WTC11 (cell line): ENCODE measurements around the gene CENPK.

Experiments used
- CREB1 ChIP-seq: sonication (generic); formaldehyde crosslinking; IDR thresholded peaks from 2 replicates; pipeline ENCODE4 v1.8.0; 2023; ENCODE audit warnings: mild to moderate bottlenecking, missing genetic modification reagents
- E2F4 ChIP-seq: sonication (generic); formaldehyde crosslinking; IDR thresholded peaks from 2 replicates; pipeline ENCODE4 v1.8.1; 2022; ENCODE audit warnings: low read depth, mild to moderate bottlenecking, moderate library complexity, missing genetic modification reagents, borderline replicate concordance
- ESRRA ChIP-seq: sonication (generic); formaldehyde crosslinking; IDR thresholded peaks from 2 replicates; pipeline ENCODE4 v1.8.1; 2022; ENCODE audit warnings: mild to moderate bottlenecking, missing genetic modification reagents, borderline replicate concordance
- FOXJ3 ChIP-seq: sonication (generic); formaldehyde crosslinking; IDR thresholded peaks from 2 replicates; pipeline ENCODE4 v1.9.0; 2021; ENCODE audit warnings: missing genetic modification reagents, mild to moderate bottlenecking, borderline replicate concordance
- MLX ChIP-seq: sonication (generic); formaldehyde crosslinking; IDR thresholded peaks from 2 replicates; pipeline ENCODE4 v1.8.1; 2023; ENCODE audit warnings: mild to moderate bottlenecking, missing genetic modification reagents, moderate library complexity
- SP1 ChIP-seq: sonication (generic); formaldehyde crosslinking; conservative IDR thresholded peaks from 2 replicates; pipeline ENCODE4 v1.8.1; 2022; ENCODE audit warnings: missing genetic modification reagents
- TEAD4 ChIP-seq: sonication (generic); formaldehyde crosslinking; IDR thresholded peaks from 2 replicates; pipeline ENCODE4 v1.8.0; 2022; ENCODE audit warnings: mild to moderate bottlenecking, missing genetic modification reagents
- TP53 ChIP-seq: sonication (generic); formaldehyde crosslinking; IDR thresholded peaks from 2 replicates; pipeline ENCODE4 v1.8.1; 2023; ENCODE audit warnings: mild to moderate bottlenecking, missing genetic modification reagents
- ZMAT4 ChIP-seq: fragments of 250-450 bp; sonication (Bioruptor Pico); IDR thresholded peaks from 2 replicates; pipeline ENCODE4 v1.9.0; 2021; ENCODE audit warnings: mild to moderate bottlenecking
- ZNF121 ChIP-seq: sonication (generic); formaldehyde crosslinking; IDR thresholded peaks from 2 replicates; pipeline ENCODE4 v1.8.0; 2023; ENCODE audit warnings: missing genetic modification reagents
- TF ChIP-seq, protein P1 (sequence below): fragments of 200-600 bp; IDR thresholded peaks from 2 replicates; pipeline ENCODE4 v1.8.0; 2022; ENCODE audit warnings: antibody characterized with exemption
- TF ChIP-seq, protein P2 (sequence below): sonication (generic); formaldehyde crosslinking; IDR thresholded peaks from 2 replicates; pipeline ENCODE4 v1.8.1; 2023; ENCODE audit warnings: mild to moderate bottlenecking, missing genetic modification reagents, borderline replicate concordance
- TF ChIP-seq, protein P3 (sequence below): fragments of 250-450 bp; sonication (Bioruptor Pico); IDR thresholded peaks from 2 replicates; pipeline ENCODE4 v2.1.2; 2022; ENCODE audit warnings: mild to moderate bottlenecking, moderate library complexity

GRCh38 chr5:65539827-65540226 is 23.1 kb downstream of the CENPK start:
- TF ChIP-seq, protein P1, sequence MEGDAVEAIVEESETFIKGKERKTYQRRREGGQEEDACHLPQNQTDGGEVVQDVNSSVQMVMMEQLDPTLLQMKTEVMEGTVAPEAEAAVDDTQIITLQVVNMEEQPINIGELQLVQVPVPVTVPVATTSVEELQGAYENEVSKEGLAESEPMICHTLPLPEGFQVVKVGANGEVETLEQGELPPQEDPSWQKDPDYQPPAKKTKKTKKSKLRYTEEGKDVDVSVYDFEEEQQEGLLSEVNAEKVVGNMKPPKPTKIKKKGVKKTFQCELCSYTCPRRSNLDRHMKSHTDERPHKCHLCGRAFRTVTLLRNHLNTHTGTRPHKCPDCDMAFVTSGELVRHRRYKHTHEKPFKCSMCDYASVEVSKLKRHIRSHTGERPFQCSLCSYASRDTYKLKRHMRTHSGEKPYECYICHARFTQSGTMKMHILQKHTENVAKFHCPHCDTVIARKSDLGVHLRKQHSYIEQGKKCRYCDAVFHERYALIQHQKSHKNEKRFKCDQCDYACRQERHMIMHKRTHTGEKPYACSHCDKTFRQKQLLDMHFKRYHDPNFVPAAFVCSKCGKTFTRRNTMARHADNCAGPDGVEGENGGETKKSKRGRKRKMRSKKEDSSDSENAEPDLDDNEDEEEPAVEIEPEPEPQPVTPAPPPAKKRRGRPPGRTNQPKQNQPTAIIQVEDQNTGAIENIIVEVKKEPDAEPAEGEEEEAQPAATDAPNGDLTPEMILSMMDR: no peak
- TF ChIP-seq TEAD4 (CRISPR knock-in tag): no peak
- TF ChIP-seq SP1 (CRISPR knock-in tag): no peak
- TF ChIP-seq CREB1: no peak
- TF ChIP-seq TP53 (CRISPR knock-in tag): no peak
- TF ChIP-seq ZMAT4 (CRISPR knock-in tag): no peak
- no peak for TF ChIP-seq FOXJ3 (CRISPR knock-in tag)
- no peak for TF ChIP-seq MLX (CRISPR knock-in tag)
- TF ChIP-seq, protein P2, sequence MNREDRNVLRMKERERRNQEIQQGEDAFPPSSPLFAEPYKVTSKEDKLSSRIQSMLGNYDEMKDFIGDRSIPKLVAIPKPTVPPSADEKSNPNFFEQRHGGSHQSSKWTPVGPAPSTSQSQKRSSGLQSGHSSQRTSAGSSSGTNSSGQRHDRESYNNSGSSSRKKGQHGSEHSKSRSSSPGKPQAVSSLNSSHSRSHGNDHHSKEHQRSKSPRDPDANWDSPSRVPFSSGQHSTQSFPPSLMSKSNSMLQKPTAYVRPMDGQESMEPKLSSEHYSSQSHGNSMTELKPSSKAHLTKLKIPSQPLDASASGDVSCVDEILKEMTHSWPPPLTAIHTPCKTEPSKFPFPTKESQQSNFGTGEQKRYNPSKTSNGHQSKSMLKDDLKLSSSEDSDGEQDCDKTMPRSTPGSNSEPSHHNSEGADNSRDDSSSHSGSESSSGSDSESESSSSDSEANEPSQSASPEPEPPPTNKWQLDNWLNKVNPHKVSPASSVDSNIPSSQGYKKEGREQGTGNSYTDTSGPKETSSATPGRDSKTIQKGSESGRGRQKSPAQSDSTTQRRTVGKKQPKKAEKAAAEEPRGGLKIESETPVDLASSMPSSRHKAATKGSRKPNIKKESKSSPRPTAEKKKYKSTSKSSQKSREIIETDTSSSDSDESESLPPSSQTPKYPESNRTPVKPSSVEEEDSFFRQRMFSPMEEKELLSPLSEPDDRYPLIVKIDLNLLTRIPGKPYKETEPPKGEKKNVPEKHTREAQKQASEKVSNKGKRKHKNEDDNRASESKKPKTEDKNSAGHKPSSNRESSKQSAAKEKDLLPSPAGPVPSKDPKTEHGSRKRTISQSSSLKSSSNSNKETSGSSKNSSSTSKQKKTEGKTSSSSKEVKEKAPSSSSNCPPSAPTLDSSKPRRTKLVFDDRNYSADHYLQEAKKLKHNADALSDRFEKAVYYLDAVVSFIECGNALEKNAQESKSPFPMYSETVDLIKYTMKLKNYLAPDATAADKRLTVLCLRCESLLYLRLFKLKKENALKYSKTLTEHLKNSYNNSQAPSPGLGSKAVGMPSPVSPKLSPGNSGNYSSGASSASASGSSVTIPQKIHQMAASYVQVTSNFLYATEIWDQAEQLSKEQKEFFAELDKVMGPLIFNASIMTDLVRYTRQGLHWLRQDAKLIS: no peak
- TF ChIP-seq, protein P3, sequence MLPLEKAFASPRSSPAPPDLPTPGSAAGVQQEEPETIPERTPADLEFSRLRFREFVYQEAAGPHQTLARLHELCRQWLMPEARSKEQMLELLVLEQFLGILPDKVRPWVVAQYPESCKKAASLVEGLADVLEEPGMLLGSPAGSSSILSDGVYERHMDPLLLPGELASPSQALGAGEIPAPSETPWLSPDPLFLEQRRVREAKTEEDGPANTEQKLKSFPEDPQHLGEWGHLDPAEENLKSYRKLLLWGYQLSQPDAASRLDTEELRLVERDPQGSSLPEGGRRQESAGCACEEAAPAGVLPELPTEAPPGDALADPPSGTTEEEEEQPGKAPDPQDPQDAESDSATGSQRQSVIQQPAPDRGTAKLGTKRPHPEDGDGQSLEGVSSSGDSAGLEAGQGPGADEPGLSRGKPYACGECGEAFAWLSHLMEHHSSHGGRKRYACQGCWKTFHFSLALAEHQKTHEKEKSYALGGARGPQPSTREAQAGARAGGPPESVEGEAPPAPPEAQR: no peak
- no peak for TF ChIP-seq ZNF121 (CRISPR knock-in tag)
- no peak for TF ChIP-seq E2F4 (CRISPR knock-in tag)
- TF ChIP-seq ESRRA (CRISPR knock-in tag): no peak
